GM19395 (cell line): ENCODE results near the gene SLAMF8.
A peak's percentile ranks its signal among the peaks of the same experiment; 100 is the strongest.

ENCODE experiments used
- ATAC-seq: cut with Tn5 transposase; IDR thresholded peaks from one replicate; pipeline ENCODE4 v1.9.1; 2021; ENCODE audit warnings: mild to moderate bottlenecking, moderate library complexity; ENCODE audit not compliant: unreplicated experiment

Gene SLAMF8

GRCh38 chr1:159826441-159827101 is at the start of gene SLAMF8:
Gene SLAMF8 (plus strand): TSS chr1:159826873. CDS start chr1:159826899, 26 bp downstream.
- ATAC-seq, result no peak

GRCh38 chr1:159778266-159778665 is 48.4 kb upstream of the SLAMF8 start:
- no peak for ATAC-seq

- no peak for ATAC-seq
Measured at GRCh38 chr1:159779403-159779851, 47.2 kb upstream of the SLAMF8 start.

GRCh38 chr1:159780583-159781582 is 45.8 kb upstream of the SLAMF8 start, which contains the start of gene DUSP23:
Gene DUSP23 (plus strand): TSS chr1:159780962. CDS start chr1:159781101, 139 bp downstream.
- ATAC-seq, result peak; percentile 99

GRCh38 chr1:159781992-159782391 is 44.7 kb upstream of the SLAMF8 start:
- ATAC-seq, result no peak

- no peak for ATAC-seq
Measured at GRCh38 chr1:159783724-159784123, 42.9 kb upstream of the SLAMF8 start.

GRCh38 chr1:159786465-159786864 is 40.2 kb upstream of the SLAMF8 start:
- ATAC-seq, result no peak

- ATAC-seq, result no peak
Measured at GRCh38 chr1:159786966-159787365, 39.7 kb upstream of the SLAMF8 start.

- ATAC-seq, result no peak
Measured at GRCh38 chr1:159790237-159790917, 36.3 kb upstream of the SLAMF8 start.

- no peak for ATAC-seq
Measured at GRCh38 chr1:159791031-159791430, 35.6 kb upstream of the SLAMF8 start.

- ATAC-seq, result no peak
Measured at GRCh38 chr1:159791461-159791860, 35.2 kb upstream of the SLAMF8 start.

- ATAC-seq, result no peak
Measured at GRCh38 chr1:159795534-159795933, 31.1 kb upstream of the SLAMF8 start.

GRCh38 chr1:159798893-159799292 is 27.8 kb upstream of the SLAMF8 start:
- ATAC-seq, result no peak

GRCh38 chr1:159799446-159799985 is 27.2 kb upstream of the SLAMF8 start:
- ATAC-seq, result no peak

- peak; percentile 69 for ATAC-seq
Measured at GRCh38 chr1:159800177-159800930, 26.3 kb upstream of the SLAMF8 start.

GRCh38 chr1:159802111-159802510 is 24.6 kb upstream of the SLAMF8 start, which contains the start of gene FCRL6:
Gene FCRL6 (plus strand): TSS chr1:159802360. CDS start chr1:159802425, 65 bp downstream.
- ATAC-seq, result no peak

- ATAC-seq, result no peak
Measured at GRCh38 chr1:159803956-159804689, 22.6 kb upstream of the SLAMF8 start.

- no peak for ATAC-seq
Measured at GRCh38 chr1:159804924-159805323, 21.7 kb upstream of the SLAMF8 start.

GRCh38 chr1:159815926-159816325 is 10.7 kb upstream of the SLAMF8 start:
- no peak for ATAC-seq
